Neural progenitor cell (in vitro differentiated cells): Measurements from ENCODE around the gene PAM.

Experiments
- EZH2phosphoT487 ChIP-seq: fragments of 200-600 bp; sonication (generic); IDR thresholded peaks from 2 replicates; pipeline ENCODE4 v1.6.1; 2017; ENCODE audit warnings: antibody characterized with exemption
- TF ChIP-seq, protein P1 (sequence below): fragments of 200-600 bp; sonication (generic); IDR thresholded peaks from 2 replicates; pipeline ENCODE4 v1.5.1; 2017; ENCODE audit warnings: antibody characterized with exemption, mild to moderate bottlenecking

DNA sequence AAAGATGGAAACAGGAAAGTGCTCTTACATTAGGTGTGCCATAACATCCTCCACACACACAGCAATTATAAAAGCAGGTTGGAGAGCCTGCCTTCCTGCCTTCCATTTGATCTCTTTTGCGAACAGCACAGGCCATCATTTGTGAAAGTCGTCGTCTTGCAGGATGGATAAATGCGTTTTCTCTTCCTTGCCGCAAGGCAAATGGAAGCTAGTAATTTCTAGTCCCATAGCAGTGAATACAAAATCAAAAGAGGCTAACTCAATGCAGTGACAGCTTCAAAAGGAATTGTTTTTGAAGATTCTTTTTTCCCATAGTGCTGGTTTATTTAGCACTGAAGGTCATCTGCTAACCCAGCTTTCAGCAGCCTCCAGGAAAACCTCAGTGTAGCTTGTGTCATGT, 186.0 kb downstream of the PAM start:
- TF ChIP-seq, protein P1, sequence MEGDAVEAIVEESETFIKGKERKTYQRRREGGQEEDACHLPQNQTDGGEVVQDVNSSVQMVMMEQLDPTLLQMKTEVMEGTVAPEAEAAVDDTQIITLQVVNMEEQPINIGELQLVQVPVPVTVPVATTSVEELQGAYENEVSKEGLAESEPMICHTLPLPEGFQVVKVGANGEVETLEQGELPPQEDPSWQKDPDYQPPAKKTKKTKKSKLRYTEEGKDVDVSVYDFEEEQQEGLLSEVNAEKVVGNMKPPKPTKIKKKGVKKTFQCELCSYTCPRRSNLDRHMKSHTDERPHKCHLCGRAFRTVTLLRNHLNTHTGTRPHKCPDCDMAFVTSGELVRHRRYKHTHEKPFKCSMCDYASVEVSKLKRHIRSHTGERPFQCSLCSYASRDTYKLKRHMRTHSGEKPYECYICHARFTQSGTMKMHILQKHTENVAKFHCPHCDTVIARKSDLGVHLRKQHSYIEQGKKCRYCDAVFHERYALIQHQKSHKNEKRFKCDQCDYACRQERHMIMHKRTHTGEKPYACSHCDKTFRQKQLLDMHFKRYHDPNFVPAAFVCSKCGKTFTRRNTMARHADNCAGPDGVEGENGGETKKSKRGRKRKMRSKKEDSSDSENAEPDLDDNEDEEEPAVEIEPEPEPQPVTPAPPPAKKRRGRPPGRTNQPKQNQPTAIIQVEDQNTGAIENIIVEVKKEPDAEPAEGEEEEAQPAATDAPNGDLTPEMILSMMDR: no peak
- no peak for TF ChIP-seq EZH2phosphoT487
